AG04449 (cell line): ENCODE measurements around the gene CFAP20.
"Not testable (repeated sequence)": the region's sequence is repeated elsewhere in the genome, so short reads cannot be mapped to it uniquely, and the experiment has no call there.

Source experiments
- CTCF ChIA-PET: fragments of 350-600 bp; formaldehyde crosslinking; extraction: SDS; loops from one replicate; lab custom pipeline; 2021; ENCODE audit warnings: antibody characterized with exemption; lab: Yijun Ruan, JAX
- POLR2A ChIA-PET: fragments of 400-600, 350-600 bp; formaldehyde crosslinking; extraction: SDS; loops from one replicate; lab custom pipeline; 2020; ENCODE audit warnings: antibody characterized with exemption, inconsistent platforms; lab: Yijun Ruan, JAX
- DNase-seq: peaks from one replicate; pipeline ENCODE4 v3.0.0-alpha.2; 2010; ENCODE audit warnings: low read depth, low spot score
- H3K4me3 ChIP-seq: 2 replicates; pipeline ENCODE4 v1.5.1; 2011; ENCODE audit warnings: low read depth, mild to moderate bottlenecking, control low read depth, low read length
- TF ChIP-seq, protein P1 (sequence below): IDR thresholded peaks from one replicate; pipeline ENCODE4 v1.5.1; 2011; ENCODE audit warnings: mild to moderate bottlenecking, moderate library complexity, low read length, control low read depth, inconsistent platforms; ENCODE audit not compliant: insufficient read depth; ENCODE audit errors: missing control alignments

CFAP20 gene

DNA sequence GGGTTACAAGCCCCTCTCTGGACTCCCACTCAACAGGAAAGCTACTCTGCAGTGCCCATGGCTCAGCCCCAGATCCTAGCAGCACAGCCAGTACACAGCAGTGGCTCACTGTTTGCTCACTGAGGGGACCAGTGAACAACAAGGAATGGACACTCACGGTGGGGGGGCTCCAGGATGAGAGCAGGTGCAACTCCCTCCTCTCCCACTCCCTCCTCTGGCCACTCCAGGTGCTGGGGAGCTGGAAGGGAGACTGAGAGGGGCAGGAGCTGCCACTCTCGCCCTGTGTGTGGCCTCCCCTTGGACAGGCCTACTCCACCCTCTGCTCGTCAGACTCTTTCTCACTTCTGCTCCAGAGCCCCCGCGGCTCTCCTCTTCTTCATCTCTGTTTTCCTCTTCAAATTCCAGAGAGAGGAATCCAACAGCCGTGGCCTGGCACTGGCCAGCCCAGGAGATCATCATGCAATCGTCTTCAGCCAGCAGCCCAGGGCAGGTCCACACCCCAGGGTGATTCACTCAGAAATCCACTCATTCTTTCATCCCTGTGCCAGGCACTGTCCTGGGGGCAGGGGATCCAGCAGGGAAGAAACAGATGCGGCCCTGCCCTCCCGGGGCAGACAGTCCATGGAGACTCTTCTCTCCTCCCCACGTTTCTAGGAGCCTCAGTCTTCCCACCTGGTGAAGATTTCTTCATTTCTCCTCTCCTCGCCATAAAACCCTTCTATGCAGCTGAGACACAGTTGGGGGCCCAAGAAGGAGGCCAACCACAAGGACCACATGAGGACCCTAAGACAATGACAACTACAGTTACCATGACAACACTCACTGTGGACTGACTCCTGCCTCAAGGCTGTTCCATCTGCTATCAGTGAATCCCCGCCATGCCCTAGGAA lies 30.7 kb downstream of the CFAP20 start:
- TF ChIP-seq, protein P1, sequence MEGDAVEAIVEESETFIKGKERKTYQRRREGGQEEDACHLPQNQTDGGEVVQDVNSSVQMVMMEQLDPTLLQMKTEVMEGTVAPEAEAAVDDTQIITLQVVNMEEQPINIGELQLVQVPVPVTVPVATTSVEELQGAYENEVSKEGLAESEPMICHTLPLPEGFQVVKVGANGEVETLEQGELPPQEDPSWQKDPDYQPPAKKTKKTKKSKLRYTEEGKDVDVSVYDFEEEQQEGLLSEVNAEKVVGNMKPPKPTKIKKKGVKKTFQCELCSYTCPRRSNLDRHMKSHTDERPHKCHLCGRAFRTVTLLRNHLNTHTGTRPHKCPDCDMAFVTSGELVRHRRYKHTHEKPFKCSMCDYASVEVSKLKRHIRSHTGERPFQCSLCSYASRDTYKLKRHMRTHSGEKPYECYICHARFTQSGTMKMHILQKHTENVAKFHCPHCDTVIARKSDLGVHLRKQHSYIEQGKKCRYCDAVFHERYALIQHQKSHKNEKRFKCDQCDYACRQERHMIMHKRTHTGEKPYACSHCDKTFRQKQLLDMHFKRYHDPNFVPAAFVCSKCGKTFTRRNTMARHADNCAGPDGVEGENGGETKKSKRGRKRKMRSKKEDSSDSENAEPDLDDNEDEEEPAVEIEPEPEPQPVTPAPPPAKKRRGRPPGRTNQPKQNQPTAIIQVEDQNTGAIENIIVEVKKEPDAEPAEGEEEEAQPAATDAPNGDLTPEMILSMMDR, result no peak
- no peak overlapping the region for H3K4me3 ChIP-seq
- ChIA-PET CTCF (interaction anchor here (0.6 to 2.3 kb wide), 6 partner anchors 9 to 98 kb away, joined by 3 to 10 read pairs (median 3); no protein-coding TSS in a partner anchor), POLR2A (no interaction called here)
- DNase-seq, result no peak

DNA sequence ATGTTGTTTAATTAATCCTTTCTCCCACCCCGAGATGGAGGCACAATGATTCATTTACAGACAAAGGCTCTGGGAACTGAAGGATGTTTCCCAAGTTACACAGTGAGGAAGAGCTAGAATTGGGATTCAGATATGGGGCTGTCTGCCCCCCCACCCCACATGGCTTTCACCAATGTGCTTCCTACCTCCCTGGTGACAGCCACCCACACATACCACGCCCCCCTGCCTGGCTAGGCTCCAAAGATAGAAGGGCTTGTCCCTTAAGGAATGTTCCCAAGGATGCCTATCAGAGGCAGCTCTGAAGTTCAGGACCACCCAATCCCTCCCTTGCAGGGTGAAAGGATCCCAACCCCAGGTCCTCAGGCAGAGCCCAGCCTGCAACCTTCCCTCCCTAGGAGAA lies 32.9 kb downstream of the CFAP20 start:
- ChIA-PET CTCF (interaction anchor here (0.8 to 2.3 kb wide), 5 partner anchors 11 to 73 kb away, joined by 3 to 10 read pairs (median 3); no protein-coding TSS in a partner anchor), POLR2A (no interaction called here)
- TF ChIP-seq, protein P1, result no peak
- no peak for DNase-seq
- H3K4me3 ChIP-seq, result no peak overlapping the region

DNA sequence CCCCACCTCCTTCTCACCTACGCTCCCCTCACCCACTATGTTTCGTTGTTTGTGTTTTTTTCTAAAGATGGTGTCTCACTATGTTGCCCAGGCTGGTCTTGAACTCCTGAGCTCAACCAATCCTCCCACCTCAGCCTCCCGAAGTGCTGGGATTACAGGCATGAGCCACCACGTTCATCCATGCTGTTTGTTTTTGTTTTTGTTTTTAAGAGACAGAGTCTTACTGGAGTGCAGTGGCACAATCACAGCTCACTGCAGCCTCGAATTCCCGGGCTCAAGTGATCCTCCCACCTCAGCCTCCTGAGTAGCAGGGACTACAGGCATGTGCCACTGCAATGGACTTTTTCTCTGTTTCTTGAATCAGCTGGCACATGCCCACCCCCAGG lies 33.6 kb downstream of the CFAP20 start:
- H3K4me3 ChIP-seq, POLR2A ChIA-PET, DNase-seq: not testable (repeated sequence)
- CTCF ChIA-PET, result interaction anchor here (1.2 kb wide), 1 partner anchor 12 kb away, joined by 3 read pairs; no protein-coding TSS in a partner anchor

DNA sequence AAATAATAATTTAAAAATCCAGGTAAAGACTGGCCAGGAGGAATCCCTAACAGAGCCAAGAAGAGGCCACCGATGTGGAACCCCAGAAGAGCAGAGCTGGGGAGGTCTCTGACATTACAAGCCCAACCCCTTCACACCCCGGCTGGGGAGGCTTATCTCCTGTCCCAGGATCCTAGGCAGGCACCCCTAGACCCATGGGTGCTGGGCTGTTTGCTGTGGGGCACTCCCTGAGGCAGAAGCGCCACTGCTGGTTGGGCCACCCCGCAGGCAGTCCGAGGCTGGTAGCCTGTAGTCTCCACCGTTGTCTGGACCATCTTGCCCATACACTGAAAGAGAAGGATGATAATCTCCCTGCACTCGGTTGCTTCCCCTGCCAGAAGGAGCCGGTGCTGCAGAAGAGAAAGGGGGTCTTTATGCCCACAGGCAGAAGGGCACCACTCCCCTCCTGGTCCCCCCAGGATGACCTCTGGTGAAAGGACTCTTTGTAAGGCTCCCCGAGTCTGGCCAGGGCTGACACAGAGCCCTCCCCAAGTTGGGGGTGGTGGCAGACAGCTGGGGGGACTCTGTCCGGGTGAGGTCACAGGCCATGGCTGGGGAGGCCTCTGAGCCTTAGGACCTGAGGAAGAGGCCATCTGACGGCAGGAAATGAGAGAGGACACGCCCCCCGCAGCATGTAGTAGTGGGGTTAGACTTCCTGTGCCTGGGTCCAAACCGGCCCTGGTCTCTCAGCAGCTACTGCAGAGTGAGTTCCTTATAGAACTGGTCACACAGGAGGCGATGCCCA lies 34.2 kb downstream of the CFAP20 start:
- H3K4me3 ChIP-seq, result no peak overlapping the region
- POLR2A ChIA-PET, result no interaction called here
- no peak for DNase-seq
- TF ChIP-seq, protein P1, result no peak
- CTCF ChIA-PET, result no interaction called here

DNA sequence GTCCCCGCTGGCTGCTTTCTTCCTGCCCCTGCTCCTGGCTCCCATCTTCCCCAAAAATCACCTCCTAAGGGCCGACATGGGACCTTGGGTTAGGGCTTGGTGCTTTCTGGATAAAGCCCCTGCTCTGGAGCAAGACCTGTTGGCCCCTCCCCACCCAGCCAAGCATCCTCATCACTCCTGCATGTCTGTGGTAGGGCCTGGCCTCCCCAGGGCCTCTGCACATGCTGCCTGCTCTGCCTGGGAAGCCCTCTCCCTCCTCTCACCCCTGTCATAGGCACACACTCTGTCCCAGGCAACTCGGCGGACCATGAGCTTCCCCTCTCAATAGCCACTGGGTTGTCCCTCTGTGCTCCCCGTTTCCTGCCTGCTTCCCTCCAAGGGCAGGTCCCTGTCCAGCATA lies 35.2 kb downstream of the CFAP20 start:
- ChIA-PET POLR2A (no interaction called here), CTCF (interaction anchor here (0.8 kb wide), 1 partner anchor 11 kb away, joined by 3 read pairs; no protein-coding TSS in a partner anchor)
- no peak overlapping the region for H3K4me3 ChIP-seq
- TF ChIP-seq, protein P1, result no peak
- no peak for DNase-seq

DNA sequence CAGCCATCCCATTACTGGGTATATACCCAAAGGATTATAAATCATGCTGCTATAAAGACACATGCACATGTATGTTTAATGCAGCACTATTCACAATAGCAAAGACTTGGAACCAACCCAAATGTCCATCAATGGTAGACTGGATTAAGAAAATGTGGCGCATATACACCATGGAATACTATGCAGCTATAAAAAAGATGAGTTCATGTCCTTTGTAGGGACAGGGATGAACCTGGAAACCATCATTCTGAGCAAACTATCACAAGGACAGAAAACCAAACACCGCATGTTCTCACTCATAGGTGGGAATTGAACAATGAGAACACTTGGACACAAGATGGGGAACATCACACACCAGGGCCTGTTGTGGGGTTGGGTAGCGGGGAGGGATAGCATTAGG lies 38.8 kb downstream of the CFAP20 start:
- CTCF ChIA-PET, DNase-seq, POLR2A ChIA-PET: not testable (repeated sequence)

DNA sequence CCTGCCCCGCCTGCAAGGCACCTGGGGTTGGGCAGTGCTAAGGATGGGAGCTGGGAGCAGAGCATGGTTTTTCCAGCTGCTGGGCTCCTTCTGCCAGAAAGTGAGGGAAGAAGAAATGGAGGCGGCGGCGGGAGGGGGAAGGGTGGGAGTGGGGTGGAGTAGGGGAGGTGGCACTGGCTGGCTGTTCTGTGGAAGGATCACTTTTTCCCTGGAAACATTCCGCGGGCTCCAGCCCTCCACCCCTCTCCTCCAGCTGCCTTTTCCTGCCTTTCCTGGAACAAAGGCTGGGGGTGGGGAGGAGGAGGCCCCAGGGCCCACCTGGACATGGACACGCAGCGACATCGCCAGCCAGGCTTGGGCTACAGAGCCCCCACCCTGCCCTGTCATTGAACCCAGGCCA lies 41.1 kb downstream of the CFAP20 start:
- TF ChIP-seq, protein P1, result no peak
- no peak for DNase-seq
- ChIA-PET POLR2A (no interaction called here), CTCF (interaction anchor here (0.6 to 1.6 kb wide), 2 partner anchors 9 to 34 kb away, joined by 3 to 4 read pairs; no protein-coding TSS in a partner anchor)
- no peak overlapping the region for H3K4me3 ChIP-seq

More for the DNA sequence above, 38.8 kb downstream of the CFAP20 start:
- not testable (repeated sequence) for H3K4me3 ChIP-seq
